DND-41 (cell line): ENCODE measurements around the gene HAO1.

Experiments
- ATAC-seq: fragments of 200-7000 bp; cut with Tn5 transposase; 3 replicates; pipeline ENCODE4 v1.9.1; 2021; ENCODE audit warnings: low read depth; ENCODE audit not compliant: insufficient read depth
- DNase-seq: peaks from one replicate; pipeline ENCODE4 v3.0.0-alpha.2; 2020
- H2AFZ ChIP-seq: 2 replicates; pipeline ENCODE4 v1.6.0; 2012; ENCODE audit warnings: low read depth, low read length
- H3K27ac ChIP-seq: 2 replicates; pipeline ENCODE4 v1.5.1; 2012; ENCODE audit warnings: low read length, inconsistent platforms
- H3K27me3 ChIP-seq: fragments of 200-600 bp; sonication (generic); 2 replicates; pipeline ENCODE4 v1.6.0; 2012; ENCODE audit warnings: low read length, mild to moderate bottlenecking, inconsistent platforms; ENCODE audit not compliant: insufficient read depth, poor library complexity
- H3K36me3 ChIP-seq: 2 replicates; pipeline ENCODE4 v1.5.1; 2012; ENCODE audit warnings: low read length, inconsistent platforms; ENCODE audit not compliant: insufficient read depth
- H3K4me1 ChIP-seq: 2 replicates; pipeline ENCODE4 v1.5.1; 2012; ENCODE audit warnings: mild to moderate bottlenecking, low read length; ENCODE audit not compliant: insufficient read depth
- H3K4me2 ChIP-seq: 2 replicates; pipeline ENCODE4 v1.6.0; 2012; ENCODE audit warnings: mild to moderate bottlenecking, moderate library complexity, low read length, inconsistent platforms; ENCODE audit not compliant: insufficient read depth
- H3K4me3 ChIP-seq, 2 experiments: fragments of 200-600 bp in 1 of 2; shearing (Covaris generic) in 1 of 2; 2 replicates each; pipeline ENCODE4 v1.5.1; 2012 to 2016; ENCODE audit warnings: inconsistent platforms in 2 of 2, low read length in 2 of 2, mild to moderate bottlenecking in 2 of 2, low read depth in 1 of 2, moderate library complexity in 1 of 2
- H3K79me2 ChIP-seq: 2 replicates; pipeline ENCODE4 v1.6.0; 2012; ENCODE audit warnings: low read length, inconsistent platforms; ENCODE audit not compliant: insufficient read depth
- H3K9ac ChIP-seq: 2 replicates; pipeline ENCODE4 v1.6.0; 2012; ENCODE audit warnings: low read depth, mild to moderate bottlenecking, inconsistent platforms, low read length, moderate library complexity
- H3K9me3 ChIP-seq: 2 replicates; pipeline ENCODE4 v1.5.1; 2012; ENCODE audit warnings: low read length, moderate library complexity, mild to moderate bottlenecking, inconsistent platforms; ENCODE audit not compliant: insufficient read depth, severe bottlenecking
- H4K20me1 ChIP-seq: 2 replicates; pipeline ENCODE4 v1.6.0; 2012; ENCODE audit warnings: low read length; ENCODE audit not compliant: insufficient read depth
- EZH2 ChIP-seq: IDR thresholded peaks from 3 replicates; pipeline ENCODE4 v1.6.1; 2012; ENCODE audit warnings: borderline replicate concordance, low read depth, mild to moderate bottlenecking, moderate library complexity, low read length, inconsistent platforms; ENCODE audit not compliant: severe bottlenecking
- TF ChIP-seq, protein P1 (sequence below): IDR thresholded peaks from 2 replicates; pipeline ENCODE4 v1.5.1; 2012; ENCODE audit warnings: borderline replicate concordance, low read length, moderate library complexity, mild to moderate bottlenecking; ENCODE audit not compliant: poor library complexity, severe bottlenecking; ENCODE audit errors: extremely low read depth

The HAO1 gene

DNA sequence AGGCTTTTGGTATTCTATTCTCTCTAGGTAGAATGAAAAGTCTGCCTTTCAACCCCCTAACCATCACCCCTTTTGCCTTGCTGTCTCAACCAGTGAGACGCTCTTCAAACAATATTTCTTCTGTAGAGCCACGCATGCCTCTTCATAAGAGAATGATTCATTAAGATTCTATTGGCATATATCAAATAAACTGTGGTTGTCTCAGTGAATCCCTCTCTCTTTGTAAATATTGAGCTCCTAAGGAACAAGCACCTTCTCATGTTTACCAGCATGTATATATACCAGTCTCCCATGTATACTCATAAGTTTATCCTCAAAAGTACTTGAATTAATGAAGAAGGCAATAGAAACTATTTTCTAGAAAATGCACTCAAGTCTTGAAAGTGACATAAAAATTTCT, 90.6 kb downstream of the HAO1 start:
- TF ChIP-seq, protein P1, sequence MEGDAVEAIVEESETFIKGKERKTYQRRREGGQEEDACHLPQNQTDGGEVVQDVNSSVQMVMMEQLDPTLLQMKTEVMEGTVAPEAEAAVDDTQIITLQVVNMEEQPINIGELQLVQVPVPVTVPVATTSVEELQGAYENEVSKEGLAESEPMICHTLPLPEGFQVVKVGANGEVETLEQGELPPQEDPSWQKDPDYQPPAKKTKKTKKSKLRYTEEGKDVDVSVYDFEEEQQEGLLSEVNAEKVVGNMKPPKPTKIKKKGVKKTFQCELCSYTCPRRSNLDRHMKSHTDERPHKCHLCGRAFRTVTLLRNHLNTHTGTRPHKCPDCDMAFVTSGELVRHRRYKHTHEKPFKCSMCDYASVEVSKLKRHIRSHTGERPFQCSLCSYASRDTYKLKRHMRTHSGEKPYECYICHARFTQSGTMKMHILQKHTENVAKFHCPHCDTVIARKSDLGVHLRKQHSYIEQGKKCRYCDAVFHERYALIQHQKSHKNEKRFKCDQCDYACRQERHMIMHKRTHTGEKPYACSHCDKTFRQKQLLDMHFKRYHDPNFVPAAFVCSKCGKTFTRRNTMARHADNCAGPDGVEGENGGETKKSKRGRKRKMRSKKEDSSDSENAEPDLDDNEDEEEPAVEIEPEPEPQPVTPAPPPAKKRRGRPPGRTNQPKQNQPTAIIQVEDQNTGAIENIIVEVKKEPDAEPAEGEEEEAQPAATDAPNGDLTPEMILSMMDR = no peak
- TF ChIP-seq EZH2 = no peak
- H3K36me3 ChIP-seq = no peaks in the 10 kb centered on the region
- no peak for ATAC-seq
- DNase-seq = no peak
- no peaks in the 10 kb centered on the region for H3K9me3 ChIP-seq
- H3K4me1 ChIP-seq = no peaks in the 10 kb centered on the region
- H3K4me2 ChIP-seq = no peak overlapping the region
- no peak overlapping the region for H3K9ac ChIP-seq
- H3K4me3 ChIP-seq = no peak overlapping the region
- H3K79me2 ChIP-seq = no peaks in the 10 kb centered on the region
- no peak overlapping the region for H2AFZ ChIP-seq
- no peak overlapping the region for H3K27ac ChIP-seq
- H4K20me1 ChIP-seq = no peaks in the 10 kb centered on the region
- H3K27me3 ChIP-seq = peaks cover 15% of the 10 kb centered on the region

DNA sequence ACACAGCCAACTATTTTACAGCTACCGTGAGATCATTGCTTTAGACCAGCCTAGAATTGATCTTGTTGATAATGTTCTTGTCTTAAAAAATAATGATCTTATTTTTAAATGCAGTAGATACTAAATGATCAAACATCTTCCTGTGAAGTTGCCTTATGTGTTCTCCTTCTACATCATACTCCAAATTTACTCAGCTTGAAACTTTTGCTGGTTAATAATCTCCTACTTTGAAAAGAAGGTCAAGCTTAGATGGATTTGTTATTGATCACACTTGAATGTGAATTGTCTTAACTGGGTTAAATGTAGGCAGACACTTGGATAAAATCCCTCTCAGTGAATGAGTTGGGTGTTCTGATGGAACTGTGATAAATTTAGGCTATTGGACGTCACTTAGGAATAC, 91.9 kb downstream of the HAO1 start:
- no peaks in the 10 kb centered on the region for H4K20me1 ChIP-seq
- no peaks in the 10 kb centered on the region for H3K36me3 ChIP-seq
- peaks cover 15% of the 10 kb centered on the region for H3K27me3 ChIP-seq
- no peak for ATAC-seq
- H3K9ac ChIP-seq = no peak overlapping the region
- no peak overlapping the region for H2AFZ ChIP-seq
- H3K79me2 ChIP-seq = no peaks in the 10 kb centered on the region
- no peak for DNase-seq
- H3K4me1 ChIP-seq = no peaks in the 10 kb centered on the region
- H3K27ac ChIP-seq = no peak overlapping the region
- no peak overlapping the region for H3K4me3 ChIP-seq
- no peak for TF ChIP-seq EZH2
- TF ChIP-seq, protein P1 = no peak
- no peaks in the 10 kb centered on the region for H3K9me3 ChIP-seq
- no peak overlapping the region for H3K4me2 ChIP-seq

DNA sequence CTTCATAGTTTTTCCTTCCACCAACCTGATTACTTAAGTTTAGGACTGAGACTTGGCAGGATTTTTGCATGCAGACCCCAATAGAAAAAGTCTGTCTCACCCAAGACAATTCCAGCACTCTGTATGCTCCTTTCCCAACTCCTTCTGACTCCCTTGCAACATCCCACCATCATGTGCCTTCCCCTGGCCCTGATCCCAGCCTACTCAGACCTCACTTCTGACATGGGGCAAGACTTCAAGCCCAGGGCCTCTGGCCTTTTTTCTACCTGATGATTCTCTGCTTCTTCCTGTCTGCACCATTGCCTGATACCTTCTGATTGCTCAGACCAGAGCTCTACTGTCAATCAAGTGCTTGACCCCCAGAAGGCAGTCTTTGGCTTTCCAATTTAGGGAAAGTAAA, 96.6 kb downstream of the HAO1 start:
- Histone ChIP-seq H3K4me2 (no peak overlapping the region), H3K27ac (no peak overlapping the region), H4K20me1 (no peaks in the 10 kb centered on the region; the same call in 1 of the 2 replicates), H3K9ac (no peak overlapping the region), H3K4me3 (no peak overlapping the region), H3K4me1 (no peaks in the 10 kb centered on the region), H3K9me3 (no peaks in the 10 kb centered on the region), H2AFZ (no peak overlapping the region), H3K79me2 (no peaks in the 10 kb centered on the region), H3K27me3 (peaks cover 10% of the 10 kb centered on the region), H3K36me3 (no peaks in the 10 kb centered on the region)
- ATAC-seq = no peak
- TF ChIP-seq, protein P1 = no peak
- no peak for TF ChIP-seq EZH2
- no peak for DNase-seq

DNA sequence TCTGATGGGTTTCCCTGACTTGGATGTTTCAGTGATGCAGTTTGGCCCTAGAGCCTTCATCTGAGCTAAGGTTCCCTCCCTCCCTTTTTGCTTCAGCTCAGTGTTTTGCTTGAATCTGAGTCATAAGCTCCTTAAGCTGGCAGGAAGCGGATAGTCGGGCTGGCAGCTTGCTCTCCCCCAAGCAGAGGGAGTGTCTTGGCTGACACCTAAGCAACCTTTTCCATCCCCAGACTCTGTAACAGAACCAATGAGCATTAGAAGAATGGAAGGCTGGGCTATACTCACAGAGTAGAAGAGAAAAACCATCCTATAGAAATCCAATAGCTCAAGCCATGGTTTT, 98.3 kb downstream of the HAO1 start:
- Histone ChIP-seq H2AFZ (no peak overlapping the region), H3K4me3 (no peak overlapping the region)
- DNase-seq = no peak

More for the DNA sequence above, 98.3 kb downstream of the HAO1 start:
- Histone ChIP-seq H3K4me2 (no peak overlapping the region), H3K4me1 (no peaks in the 10 kb centered on the region), H3K9me3 (no peaks in the 10 kb centered on the region), H3K79me2 (no peaks in the 10 kb centered on the region), H4K20me1 (no peaks in the 10 kb centered on the region; the same call in 1 of the 2 replicates), H3K36me3 (no peaks in the 10 kb centered on the region), H3K9ac (no peak overlapping the region), H3K27ac (no peak overlapping the region), H3K27me3 (peaks cover 10% of the 10 kb centered on the region)
- ATAC-seq = no peak
- no peak for TF ChIP-seq EZH2
- TF ChIP-seq, protein P1 = no peak
